GM19025 (cell line): ENCODE measurements around the gene TBC1D14.

Experiments
- ATAC-seq: cut with Tn5 transposase; IDR thresholded peaks from one replicate; pipeline ENCODE4 v1.9.1; 2021; ENCODE audit warnings: mild to moderate bottlenecking, low read depth, moderate library complexity; ENCODE audit not compliant: unreplicated experiment

The TBC1D14 gene

DNA sequence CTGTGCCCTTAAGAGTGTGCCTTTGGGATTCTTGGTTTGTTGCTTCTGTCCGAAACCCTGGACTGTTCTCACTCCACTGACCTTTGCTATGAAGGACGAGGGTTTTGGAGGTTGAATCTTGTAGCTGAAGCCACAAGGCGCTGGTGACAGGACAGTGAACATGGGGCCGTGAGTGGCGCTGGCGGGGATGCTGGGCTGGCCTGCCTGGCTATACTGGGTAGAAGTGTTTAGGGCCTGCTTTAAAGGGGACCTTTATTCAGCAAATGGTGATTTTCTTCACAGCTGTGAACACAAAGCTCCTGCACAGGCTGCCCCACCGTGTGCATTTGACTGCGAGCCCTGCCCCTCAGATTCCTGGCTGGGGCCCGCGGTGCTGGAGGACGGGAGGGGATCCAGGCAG is 106.5 kb downstream of the TBC1D14 start:
- no peak for ATAC-seq

DNA sequence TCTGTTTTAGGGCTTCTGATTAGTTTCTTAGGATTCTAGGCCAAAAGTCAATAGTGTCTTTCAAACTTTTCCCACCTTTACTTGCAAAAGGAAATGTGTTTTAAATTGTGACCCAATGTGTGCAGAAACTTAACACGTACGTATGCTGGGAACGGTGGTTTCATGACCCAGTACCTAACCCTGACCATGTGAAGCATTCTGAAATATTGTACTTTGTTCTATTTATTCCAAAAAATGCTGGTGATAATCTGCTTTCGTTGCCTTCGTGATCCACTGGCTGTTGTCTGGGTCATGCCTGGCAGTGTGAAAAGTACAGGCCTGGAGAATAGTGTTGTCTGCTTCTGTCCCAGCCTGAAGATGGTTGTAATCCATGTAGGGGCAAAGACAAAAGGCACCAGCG is 106.9 kb downstream of the TBC1D14 start:
- no peak for ATAC-seq

DNA sequence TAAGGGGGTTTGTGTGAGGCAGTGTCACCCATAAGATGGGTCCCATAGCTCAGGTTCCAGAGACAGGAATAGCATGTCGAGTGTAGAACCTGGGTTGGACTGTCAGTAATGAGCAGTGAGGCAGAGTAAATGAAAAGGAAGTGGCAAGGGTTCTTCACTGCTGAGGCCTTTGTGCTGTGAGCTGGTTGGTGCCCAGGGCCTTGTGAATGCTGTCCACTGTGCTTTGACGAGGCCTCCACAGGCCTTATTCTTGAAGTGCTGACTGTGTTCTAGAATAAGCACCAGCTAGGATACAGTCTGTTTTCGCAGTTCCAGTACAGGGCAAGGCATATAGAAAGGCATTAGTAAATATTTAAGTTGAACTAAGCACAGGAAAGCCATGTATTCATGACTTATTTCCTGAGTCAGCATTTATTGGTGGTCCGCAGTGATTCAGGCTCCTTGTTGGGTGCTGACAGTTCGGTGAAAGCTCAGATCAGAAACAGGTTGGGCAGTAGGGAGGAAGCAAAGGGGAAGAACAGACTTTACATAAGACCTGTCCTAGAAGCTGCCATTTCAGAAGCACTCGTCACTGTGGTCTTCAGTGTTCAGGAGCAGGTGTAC is 107.9 kb downstream of the TBC1D14 start:
- no peak for ATAC-seq

DNA sequence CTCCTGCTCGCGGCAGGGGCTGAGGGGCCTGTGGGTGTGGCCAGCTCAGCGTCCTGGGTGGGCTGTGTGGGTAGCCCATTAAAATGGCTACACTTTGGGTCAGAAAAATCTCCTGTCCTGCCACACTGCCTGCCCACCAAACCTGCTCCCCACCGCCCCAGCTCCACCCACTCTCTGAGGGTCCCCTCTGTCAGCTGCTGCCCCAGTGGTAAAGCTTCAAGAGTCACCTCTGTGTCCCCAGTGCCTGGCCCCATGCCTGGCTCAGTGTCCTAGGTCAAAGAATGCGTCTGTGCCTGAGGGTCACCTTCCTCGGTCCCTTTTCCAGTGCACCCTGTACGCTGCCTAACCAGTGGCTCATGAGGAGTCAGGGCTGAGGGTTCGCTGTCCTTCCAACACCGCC is 108.7 kb downstream of the TBC1D14 start:
- ATAC-seq = no peak

DNA sequence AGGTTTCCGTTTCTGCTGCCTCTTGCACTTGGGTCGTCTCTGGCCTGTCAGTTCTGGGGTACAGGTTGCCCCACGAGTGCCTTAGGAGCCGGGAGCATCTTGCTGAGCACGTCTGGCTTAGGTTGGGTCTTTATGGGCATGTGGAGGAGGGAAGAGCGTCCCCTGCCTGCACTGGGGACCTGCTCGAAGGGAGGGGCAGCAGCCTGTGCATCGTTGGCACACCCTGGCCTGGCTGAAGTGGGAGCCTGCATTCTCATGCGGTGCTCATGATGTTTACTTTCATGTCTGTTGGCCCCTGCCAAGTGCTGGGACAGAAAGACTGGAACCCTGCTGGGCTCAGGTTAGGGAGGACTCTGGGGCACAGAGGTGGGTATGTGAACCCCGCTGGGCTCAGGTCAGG is 109.7 kb downstream of the TBC1D14 start:
- ATAC-seq = no peak

DNA sequence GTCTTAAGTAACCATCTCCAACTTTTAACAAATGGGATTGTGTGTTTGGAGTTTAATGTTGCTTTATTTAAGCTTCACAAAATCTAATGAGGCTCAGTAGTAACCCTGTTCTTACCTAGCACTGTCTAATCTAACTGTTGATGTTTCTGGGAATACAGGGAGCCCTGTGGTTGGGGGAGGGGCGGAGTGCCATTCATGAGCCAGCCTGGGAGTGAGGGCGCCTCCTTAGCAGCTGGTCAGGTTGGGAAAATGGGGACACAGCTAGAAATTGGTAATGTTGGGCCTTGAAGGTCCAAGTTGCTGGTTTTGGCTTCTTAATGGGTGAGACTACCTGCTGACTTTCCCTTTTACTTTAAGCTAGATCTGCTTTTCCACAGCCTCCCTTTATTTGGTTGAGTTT is 110.7 kb downstream of the TBC1D14 start:
- no peak for ATAC-seq

DNA sequence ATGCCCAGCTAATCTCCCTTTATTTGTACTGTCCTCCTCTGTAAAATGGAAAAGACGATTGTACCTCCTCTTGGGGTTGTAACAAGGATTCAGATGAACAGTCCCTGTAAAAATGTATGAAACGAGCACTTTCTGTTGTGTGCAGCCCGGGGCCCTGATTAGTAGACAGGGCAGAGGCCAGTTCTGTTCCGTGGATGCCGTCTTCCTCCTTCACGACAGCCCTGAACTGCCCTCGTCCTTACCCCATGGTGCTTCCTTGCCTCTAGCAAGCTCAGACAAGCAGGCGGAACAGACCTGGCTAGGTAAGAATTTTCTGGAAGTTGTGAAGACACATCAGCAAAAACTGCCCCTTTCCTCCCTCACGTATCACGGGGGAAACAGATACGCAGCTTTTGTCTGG is 111.2 kb downstream of the TBC1D14 start:
- ATAC-seq = no peak

DNA sequence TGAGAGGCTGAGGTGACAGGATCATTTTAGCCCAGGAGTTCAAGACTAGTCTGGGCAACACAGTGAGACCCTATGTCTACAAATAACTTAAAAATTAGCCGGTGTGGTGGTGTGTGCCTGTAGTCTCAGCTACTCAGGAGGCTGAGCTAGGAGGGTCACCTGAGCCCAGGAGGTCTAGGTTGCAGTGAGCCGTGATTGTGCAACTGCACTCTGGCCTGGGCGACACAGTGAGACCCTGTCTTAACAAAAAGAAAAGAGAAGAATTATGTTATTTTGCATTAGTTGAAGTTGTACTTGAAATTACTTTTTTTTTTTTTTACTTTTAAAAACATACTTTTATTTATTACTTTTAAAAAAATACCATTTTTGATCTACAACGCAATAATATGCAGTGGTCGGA is 111.7 kb downstream of the TBC1D14 start:
- no peak for ATAC-seq

DNA sequence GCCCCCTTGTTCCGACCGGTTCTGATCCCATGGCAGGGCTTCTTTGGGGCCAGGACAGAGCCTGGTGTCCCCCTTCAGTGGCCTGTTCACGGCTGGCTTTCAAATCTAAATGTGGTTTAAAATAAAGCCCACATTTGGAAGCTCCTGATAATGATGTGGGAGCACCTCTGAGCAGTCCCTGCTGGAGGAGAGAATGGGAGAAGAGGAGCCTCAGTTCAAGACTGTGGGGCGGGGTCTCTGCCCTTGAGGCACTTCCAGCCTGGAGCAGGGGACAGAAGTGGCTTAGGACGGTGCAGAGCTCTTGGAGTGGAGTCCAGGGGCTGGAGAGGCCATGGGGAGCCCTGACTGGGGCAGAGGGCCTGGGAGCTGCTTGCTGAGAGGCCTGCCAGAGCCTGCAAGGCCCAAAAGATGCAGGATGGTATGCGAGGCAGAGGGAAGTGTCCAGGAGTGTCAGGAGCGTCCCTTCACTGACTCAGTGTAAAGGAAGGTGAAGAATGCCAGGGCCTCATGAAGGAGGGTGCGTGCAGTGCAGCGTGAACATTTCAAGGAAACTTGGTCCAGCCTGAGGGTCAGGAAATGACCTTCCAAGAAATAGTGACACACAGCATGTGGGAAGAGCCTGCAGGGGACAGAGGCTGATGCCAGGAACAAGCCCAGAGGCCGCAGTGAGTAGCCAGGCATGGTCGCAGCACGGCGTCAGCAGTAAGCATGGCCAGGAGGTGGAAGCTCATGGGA is 112.5 kb downstream of the TBC1D14 start:
- ATAC-seq = no peak

DNA sequence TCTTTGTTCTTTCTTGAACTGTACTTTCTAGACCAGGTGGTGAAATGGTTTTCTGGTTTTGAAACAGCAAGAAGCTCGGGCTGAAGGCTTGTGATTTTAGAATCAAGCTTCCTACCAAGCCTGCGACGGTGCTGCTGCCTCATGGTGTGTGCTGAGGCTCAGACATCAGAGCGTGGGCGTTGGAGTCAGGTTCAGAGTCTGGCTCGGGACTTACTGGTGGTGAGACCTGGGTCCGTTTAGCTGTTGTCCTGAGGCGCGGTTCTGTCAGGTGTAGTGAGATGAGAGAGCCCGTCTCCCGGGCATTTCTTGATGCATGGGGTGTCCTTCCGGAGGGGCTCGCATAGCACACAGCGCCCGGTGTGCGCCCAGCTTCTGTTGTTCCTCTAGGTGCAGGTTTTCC is 113.9 kb downstream of the TBC1D14 start:
- ATAC-seq = no peak

DNA sequence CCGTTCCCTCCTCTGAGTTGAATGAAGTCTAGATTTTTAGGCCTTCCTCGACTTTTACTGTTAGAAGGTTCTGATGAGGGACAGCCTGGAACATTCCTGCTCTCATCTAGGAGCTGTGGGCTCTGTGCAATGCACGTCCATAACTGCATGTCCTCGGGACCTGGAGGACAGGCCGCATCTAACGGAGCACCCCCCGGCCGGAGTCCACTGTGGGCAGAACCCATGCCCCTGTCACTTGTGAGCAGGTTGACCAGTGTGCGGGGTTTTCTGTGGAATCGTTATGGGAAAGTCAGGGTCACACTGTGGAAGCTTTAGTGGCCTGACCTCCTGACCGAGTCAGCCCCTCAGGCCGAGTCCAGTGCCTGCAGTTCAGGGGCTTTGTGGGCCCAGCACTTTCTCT is 114.3 kb downstream of the TBC1D14 start:
- no peak for ATAC-seq

DNA sequence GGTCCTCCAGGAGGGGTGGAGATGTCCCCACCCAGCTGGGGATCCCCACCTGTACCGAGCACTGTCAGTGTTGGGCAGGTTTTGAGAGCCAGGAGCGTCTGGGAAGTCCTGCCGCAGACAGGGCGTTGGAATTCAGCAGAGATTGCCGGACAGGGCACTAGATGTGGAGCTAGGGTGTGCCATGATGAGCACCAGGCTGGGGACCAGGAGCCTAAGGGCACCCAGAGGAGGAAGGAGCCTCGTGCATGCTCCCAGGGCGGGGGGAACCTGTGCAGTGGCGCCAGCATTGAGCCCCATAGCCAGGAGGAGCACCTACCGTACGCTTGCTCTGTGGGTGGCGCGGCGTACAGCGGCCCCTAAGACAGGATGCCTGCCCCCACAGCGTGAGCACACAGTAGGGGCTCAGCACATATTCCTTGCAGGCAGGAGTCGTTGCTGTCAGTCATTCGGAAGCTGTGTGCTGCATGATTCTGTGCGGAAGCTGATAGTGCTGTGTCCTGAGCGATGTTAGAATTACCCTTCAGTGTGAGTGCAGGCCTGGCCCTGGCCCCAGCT is 114.8 kb downstream of the TBC1D14 start:
- no peak for ATAC-seq

DNA sequence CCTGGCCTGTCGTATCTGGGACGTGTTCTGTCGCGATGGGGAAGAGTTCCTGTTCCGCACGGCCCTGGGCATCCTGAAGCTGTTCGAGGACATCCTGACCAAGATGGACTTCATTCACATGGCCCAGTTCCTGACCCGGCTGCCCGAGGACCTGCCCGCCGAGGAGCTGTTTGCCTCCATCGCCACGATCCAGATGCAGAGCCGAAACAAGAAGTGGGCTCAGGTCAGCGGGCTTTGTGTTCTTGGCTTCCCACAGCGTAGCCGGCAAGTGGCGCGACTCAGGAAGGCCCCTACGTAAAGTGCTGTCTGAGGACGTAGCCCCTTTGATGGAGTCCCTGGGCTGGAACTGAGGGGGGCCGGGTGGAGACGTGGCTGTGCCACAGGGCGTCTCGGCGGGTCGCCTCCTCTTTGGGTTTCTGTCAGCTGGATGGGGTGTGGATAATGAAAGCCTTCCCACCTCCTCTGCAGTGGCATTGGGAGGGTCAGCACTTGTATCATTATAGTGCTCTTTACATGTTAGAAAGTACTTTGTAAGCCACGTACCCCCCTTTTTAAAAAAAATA is 115.5 kb downstream of the TBC1D14 start:
- ATAC-seq = no peak

DNA sequence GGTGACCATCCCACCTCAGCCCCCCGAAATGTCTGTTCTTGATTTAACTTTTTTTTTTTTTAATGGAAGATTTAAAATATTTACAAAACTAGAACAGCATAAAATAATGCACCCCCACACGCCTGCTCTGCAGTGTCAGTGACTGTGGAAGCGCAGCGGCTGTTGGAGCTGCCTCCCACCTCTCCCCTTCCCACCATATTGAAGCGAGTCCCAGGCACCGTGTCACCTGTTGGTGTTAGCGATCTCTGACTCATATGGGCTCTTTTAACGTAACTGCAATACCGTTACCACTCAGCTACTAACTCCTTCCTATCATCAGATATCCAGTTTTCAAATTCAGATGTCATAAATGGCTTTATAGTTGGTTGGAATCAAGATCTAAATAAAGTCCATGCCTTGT is 116.5 kb downstream of the TBC1D14 start:
- ATAC-seq = no peak

DNA sequence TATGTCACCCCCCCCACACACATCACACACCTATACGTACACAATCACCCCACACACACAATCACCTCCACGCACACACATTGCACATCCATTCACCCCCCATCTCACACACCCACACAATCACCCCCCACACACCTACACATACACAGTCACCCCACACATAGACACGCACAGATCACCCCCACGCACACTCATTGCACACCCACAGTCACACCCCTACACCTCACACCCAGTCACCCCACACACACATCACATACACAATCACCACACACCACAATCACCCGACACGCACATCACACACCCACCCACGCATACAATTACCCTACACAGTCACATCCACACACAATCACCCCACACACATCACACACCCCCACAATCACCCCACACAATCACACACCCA is 117.7 kb downstream of the TBC1D14 start:
- ATAC-seq = no peak

DNA sequence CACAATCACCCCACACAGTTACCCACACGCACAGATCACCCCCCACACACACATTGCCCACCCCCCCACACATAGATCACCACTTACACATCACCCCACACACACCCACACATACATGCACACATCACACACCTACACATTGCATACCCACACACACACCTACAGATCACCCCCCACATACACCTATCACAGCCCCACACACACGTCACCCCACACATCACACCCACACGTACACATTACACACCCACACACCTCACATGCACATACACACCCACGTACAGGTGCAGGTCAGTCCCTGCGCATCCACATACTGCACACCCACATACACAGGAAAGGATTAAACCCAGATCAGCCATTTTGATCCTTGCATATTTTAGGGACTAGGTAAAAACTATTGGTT is 118.3 kb downstream of the TBC1D14 start:
- ATAC-seq = no peak

DNA sequence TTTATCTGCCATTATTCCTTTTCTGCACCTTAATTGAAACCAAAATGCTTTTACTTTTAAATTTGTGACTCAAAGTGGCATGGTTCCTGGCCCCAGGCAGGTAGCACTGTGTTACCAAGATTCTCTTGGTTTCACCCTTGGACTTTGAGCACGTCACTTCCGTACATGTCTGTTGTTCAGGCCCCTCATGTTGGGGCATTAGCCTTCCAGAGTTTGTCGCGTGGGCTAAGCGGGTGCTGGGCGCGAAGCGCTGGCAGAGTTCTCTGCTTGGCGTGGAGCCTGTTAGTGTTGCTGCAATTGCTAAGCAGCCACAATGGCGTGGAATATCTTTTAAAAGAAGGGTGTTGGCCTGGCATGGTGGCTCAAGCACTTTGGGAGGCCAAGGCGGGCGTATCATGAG is 119.6 kb downstream of the TBC1D14 start:
- no peak for ATAC-seq

DNA sequence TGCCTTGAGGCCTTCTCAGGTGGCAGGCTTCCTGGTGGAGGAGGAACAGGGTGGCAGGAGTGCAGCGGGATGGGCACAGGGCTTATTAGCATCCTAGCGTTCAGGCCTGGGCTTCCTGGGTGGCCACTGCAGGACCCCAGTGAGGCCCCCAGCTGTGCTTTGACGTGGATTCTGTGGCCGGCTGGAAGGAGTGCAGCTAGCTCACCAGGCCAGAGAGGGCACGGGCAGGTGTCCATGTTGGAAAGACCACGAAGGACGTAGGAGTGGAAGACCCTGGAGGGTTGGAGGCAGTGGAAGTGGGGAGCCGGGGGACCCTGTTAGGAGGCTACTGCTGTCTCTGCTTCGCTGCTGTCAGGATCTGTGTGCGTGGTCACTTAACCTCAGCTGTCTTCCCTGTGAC is 120.3 kb downstream of the TBC1D14 start:
- no peak for ATAC-seq

DNA sequence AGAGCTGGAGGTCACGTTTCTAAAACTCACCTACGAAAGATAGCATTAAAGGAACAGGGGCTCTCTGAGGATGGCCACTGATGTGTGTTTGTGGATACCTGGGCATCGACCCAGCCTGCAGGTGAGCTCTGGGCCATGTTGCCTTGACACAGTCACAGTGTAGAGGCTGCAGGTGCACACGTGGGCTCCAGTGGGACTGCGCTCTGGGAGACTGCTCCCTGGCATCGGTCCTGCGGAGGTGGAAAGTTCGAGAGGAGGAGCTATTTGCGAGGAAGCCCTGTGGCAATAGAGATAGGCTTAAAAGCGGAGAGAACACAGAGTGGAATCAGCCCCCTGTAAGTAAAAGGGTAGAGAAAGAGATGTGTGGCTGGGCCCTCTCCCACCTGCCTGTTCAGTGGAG is 121.2 kb downstream of the TBC1D14 start:
- no peak for ATAC-seq

DNA sequence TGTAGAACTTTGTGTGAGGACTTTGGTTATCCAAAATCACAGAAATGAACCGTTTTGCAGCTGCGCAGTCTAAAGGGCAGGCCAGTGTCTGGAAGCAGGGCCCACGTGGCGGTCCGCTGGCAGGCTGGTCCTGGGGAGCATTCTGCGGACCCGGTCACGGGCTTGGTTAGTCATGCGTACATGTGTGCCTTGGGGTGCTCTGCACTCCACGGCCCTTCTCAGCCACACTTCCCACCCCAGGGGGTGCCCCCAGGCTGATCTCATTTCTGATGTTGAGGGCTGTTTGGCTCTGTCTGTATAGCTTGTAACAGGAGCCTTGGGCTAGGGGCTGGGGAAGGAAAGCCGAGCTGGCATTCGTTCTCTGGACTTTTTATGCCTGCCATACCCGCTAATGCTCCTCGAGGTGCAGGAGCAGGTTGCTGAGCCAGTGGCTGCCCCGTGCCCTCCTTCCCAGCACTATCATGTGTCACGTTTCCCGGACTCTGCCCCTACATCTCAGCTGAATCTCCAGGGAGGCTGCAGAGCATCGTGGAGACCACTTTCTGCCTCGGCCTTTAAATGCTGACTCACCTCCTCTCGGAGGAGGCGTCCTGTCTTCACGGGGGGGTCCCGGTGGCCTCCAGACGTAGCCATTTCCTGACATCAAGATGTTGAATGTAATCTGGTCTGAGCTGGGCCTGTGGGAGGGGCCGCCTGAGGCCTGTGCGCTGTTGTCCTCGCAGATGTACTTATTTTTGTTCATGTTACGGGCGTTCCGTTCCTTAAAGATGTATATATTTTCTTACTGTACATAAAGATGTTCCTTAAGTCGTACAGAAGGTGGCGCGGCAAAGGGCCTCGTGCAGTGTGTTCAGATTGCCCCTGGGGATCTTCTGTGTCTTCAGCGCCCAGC is 122.2 kb downstream of the TBC1D14 start:
- ATAC-seq = no peak

DNA sequence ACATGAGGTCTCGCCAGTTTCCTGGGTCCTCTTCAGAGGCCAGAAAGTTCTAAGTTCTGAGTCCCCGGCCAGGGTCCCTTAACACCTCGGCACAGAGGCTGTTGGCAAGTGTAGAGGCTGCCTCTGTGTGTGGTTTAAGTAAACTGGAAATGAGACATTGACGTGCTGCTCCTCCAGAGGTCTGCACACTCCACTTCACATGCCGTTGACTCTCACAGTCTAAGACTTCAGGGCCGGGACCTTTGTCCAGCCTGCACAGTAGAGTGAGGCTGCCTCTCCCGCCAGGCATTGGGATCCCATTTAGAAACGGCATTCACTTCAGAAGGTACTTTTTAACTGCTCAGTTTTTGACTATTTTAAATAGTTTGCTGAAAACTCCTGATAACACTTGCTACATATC is 123.0 kb downstream of the TBC1D14 start:
- ATAC-seq = no peak
